ENCODE data around the gene ELMO1.

Gene ELMO1

GRCh38 chr7:37265876-37266275, 182.8 kb downstream of the ELMO1 start:
- no peaks in the 10 kb centered on the region for H3K4me1 ChIP-seq (ENCODE audit: control insufficient read depth in 2 of 2, insufficient read depth in 2 of 2, low read length in 2 of 2)
- no peak overlapping the region for H3K9ac ChIP-seq (ENCODE audit: low read depth in 1 of 2, low read length in 2 of 2)
- H3K9me3 ChIP-seq (ENCODE audit: control insufficient read depth in 2 of 2, low read length in 2 of 2) = no peaks in the 10 kb centered on the region
- H3K27me3 ChIP-seq (ENCODE audit: control insufficient read depth in 2 of 2, insufficient read depth in 2 of 2, low read length in 2 of 2) = no peaks in the 10 kb centered on the region
- H3K27ac ChIP-seq (ENCODE audit: low read depth in 2 of 2, low read length in 2 of 2) = no peak overlapping the region
- no peak overlapping the region for H3K4me3 ChIP-seq (ENCODE audit: low read length in 2 of 2)
- no peaks in the 10 kb centered on the region for H3K36me3 ChIP-seq (ENCODE audit: control insufficient read depth in 2 of 2, insufficient read depth in 2 of 2, low read length in 2 of 2)

GRCh38 chr7:37265006-37265405, 183.7 kb downstream of the ELMO1 start:
- no peak overlapping the region for H3K4me3 ChIP-seq (ENCODE audit: low read length in 2 of 2)
- no peaks in the 10 kb centered on the region for H3K36me3 ChIP-seq (ENCODE audit: control insufficient read depth in 2 of 2, insufficient read depth in 2 of 2, low read length in 2 of 2)
- H3K27ac ChIP-seq (ENCODE audit: low read depth in 2 of 2, low read length in 2 of 2) = no peak overlapping the region
- H3K9me3 ChIP-seq (ENCODE audit: control insufficient read depth in 2 of 2, low read length in 2 of 2) = no peaks in the 10 kb centered on the region
- H3K9ac ChIP-seq (ENCODE audit: low read depth in 1 of 2, low read length in 2 of 2) = no peak overlapping the region
- H3K27me3 ChIP-seq (ENCODE audit: control insufficient read depth in 2 of 2, insufficient read depth in 2 of 2, low read length in 2 of 2) = no peaks in the 10 kb centered on the region
- no peaks in the 10 kb centered on the region for H3K4me1 ChIP-seq (ENCODE audit: control insufficient read depth in 2 of 2, insufficient read depth in 2 of 2, low read length in 2 of 2)

GRCh38 chr7:37262181-37262580, 186.5 kb downstream of the ELMO1 start:
- no peak overlapping the region for H3K27ac ChIP-seq (ENCODE audit: low read depth in 2 of 2, low read length in 2 of 2)

GRCh38 chr7:37259319-37259821, 189.3 kb downstream of the ELMO1 start:
- H3K4me1 ChIP-seq (ENCODE audit: control insufficient read depth in 2 of 2, insufficient read depth in 2 of 2, low read length in 2 of 2) = no peaks in the 10 kb centered on the region
- H3K27me3 ChIP-seq (ENCODE audit: control insufficient read depth in 2 of 2, insufficient read depth in 2 of 2, low read length in 2 of 2) = no peaks in the 10 kb centered on the region
- no peaks in the 10 kb centered on the region for H3K9me3 ChIP-seq (ENCODE audit: control insufficient read depth in 2 of 2, low read length in 2 of 2)
- H3K36me3 ChIP-seq (ENCODE audit: control insufficient read depth in 2 of 2, insufficient read depth in 2 of 2, low read length in 2 of 2) = no peaks in the 10 kb centered on the region
- H3K9ac ChIP-seq (ENCODE audit: low read depth in 1 of 2, low read length in 2 of 2) = no peak overlapping the region
- H3K4me3 ChIP-seq (ENCODE audit: low read length in 2 of 2) = no peak overlapping the region
- H3K27ac ChIP-seq (ENCODE audit: low read depth in 2 of 2, low read length in 2 of 2) = no peak overlapping the region

More at GRCh38 chr7:37262181-37262580, 186.5 kb downstream of the ELMO1 start:
- H3K9me3 ChIP-seq (ENCODE audit: control insufficient read depth in 2 of 2, low read length in 2 of 2) = no peaks in the 10 kb centered on the region
- no peaks in the 10 kb centered on the region for H3K36me3 ChIP-seq (ENCODE audit: control insufficient read depth in 2 of 2, insufficient read depth in 2 of 2, low read length in 2 of 2)
- H3K9ac ChIP-seq (ENCODE audit: low read depth in 1 of 2, low read length in 2 of 2) = no peak overlapping the region
- no peaks in the 10 kb centered on the region for H3K27me3 ChIP-seq (ENCODE audit: control insufficient read depth in 2 of 2, insufficient read depth in 2 of 2, low read length in 2 of 2)
- no peaks in the 10 kb centered on the region for H3K4me1 ChIP-seq (ENCODE audit: control insufficient read depth in 2 of 2, insufficient read depth in 2 of 2, low read length in 2 of 2)
- no peak overlapping the region for H3K4me3 ChIP-seq (ENCODE audit: low read length in 2 of 2)

- H3K36me3 ChIP-seq (ENCODE audit: control insufficient read depth in 2 of 2, insufficient read depth in 2 of 2, low read length in 2 of 2) = peaks cover 0 to 2% of the 10 kb centered on the region in 2 donors
- no peak overlapping the region for H3K9ac ChIP-seq (ENCODE audit: low read depth in 1 of 2, low read length in 2 of 2)
- H3K4me1 ChIP-seq (ENCODE audit: control insufficient read depth in 2 of 2, insufficient read depth in 2 of 2, low read length in 2 of 2) = no peaks in the 10 kb centered on the region
- no peaks in the 10 kb centered on the region for H3K27me3 ChIP-seq (ENCODE audit: control insufficient read depth in 2 of 2, insufficient read depth in 2 of 2, low read length in 2 of 2)
- no peak overlapping the region for H3K4me3 ChIP-seq (ENCODE audit: low read length in 2 of 2)
- H3K9me3 ChIP-seq (ENCODE audit: control insufficient read depth in 2 of 2, low read length in 2 of 2) = no peaks in the 10 kb centered on the region
- H3K27ac ChIP-seq (ENCODE audit: low read depth in 2 of 2, low read length in 2 of 2) = no peak overlapping the region
Measured at GRCh38 chr7:37256631-37257030, 192.0 kb downstream of the ELMO1 start.

- Histone ChIP-seq H3K36me3 (ENCODE audit: control insufficient read depth in 2 of 2, insufficient read depth in 2 of 2, low read length in 2 of 2) (peaks cover 0 to 2% of the 10 kb centered on the region in 2 donors), H3K27me3 (ENCODE audit: control insufficient read depth in 2 of 2, insufficient read depth in 2 of 2, low read length in 2 of 2) (no peaks in the 10 kb centered on the region), H3K27ac (ENCODE audit: low read depth in 2 of 2, low read length in 2 of 2) (no peak overlapping the region), H3K9ac (ENCODE audit: low read depth in 1 of 2, low read length in 2 of 2) (no peak overlapping the region), H3K4me3 (ENCODE audit: low read length in 2 of 2) (no peak overlapping the region), H3K4me1 (ENCODE audit: control insufficient read depth in 2 of 2, insufficient read depth in 2 of 2, low read length in 2 of 2) (no peaks in the 10 kb centered on the region), H3K9me3 (ENCODE audit: control insufficient read depth in 2 of 2, low read length in 2 of 2) (no peaks in the 10 kb centered on the region)
Measured at GRCh38 chr7:37255327-37255944, 193.2 kb downstream of the ELMO1 start.

GRCh38 chr7:37251222-37251621, 197.4 kb downstream of the ELMO1 start:
- Histone ChIP-seq H3K27ac (ENCODE audit: low read depth in 2 of 2, low read length in 2 of 2) (no peak overlapping the region), H3K27me3 (ENCODE audit: control insufficient read depth in 2 of 2, insufficient read depth in 2 of 2, low read length in 2 of 2) (no peaks in the 10 kb centered on the region), H3K9ac (ENCODE audit: low read depth in 1 of 2, low read length in 2 of 2) (no peak overlapping the region), H3K4me1 (ENCODE audit: control insufficient read depth in 2 of 2, insufficient read depth in 2 of 2, low read length in 2 of 2) (no peaks in the 10 kb centered on the region), H3K4me3 (ENCODE audit: low read length in 2 of 2) (no peak overlapping the region), H3K36me3 (ENCODE audit: control insufficient read depth in 2 of 2, insufficient read depth in 2 of 2, low read length in 2 of 2) (peaks cover 0 to 2% of the 10 kb centered on the region in 2 donors), H3K9me3 (ENCODE audit: control insufficient read depth in 2 of 2, low read length in 2 of 2) (no peaks in the 10 kb centered on the region)

GRCh38 chr7:37249240-37249639, 199.4 kb downstream of the ELMO1 start:
- H3K4me1 ChIP-seq (ENCODE audit: control insufficient read depth in 2 of 2, insufficient read depth in 2 of 2, low read length in 2 of 2) = no peaks in the 10 kb centered on the region
- H3K4me3 ChIP-seq (ENCODE audit: low read length in 2 of 2) = no peak overlapping the region
- no peaks in the 10 kb centered on the region for H3K27me3 ChIP-seq (ENCODE audit: control insufficient read depth in 2 of 2, insufficient read depth in 2 of 2, low read length in 2 of 2)
- no peak overlapping the region for H3K27ac ChIP-seq (ENCODE audit: low read depth in 2 of 2, low read length in 2 of 2)
- H3K9ac ChIP-seq (ENCODE audit: low read depth in 1 of 2, low read length in 2 of 2) = no peak overlapping the region
- H3K9me3 ChIP-seq (ENCODE audit: control insufficient read depth in 2 of 2, low read length in 2 of 2) = no peaks in the 10 kb centered on the region
- peaks cover 0 to 2% of the 10 kb centered on the region in 2 donors for H3K36me3 ChIP-seq (ENCODE audit: control insufficient read depth in 2 of 2, insufficient read depth in 2 of 2, low read length in 2 of 2)

- no peak overlapping the region for H3K9ac ChIP-seq (ENCODE audit: low read depth in 1 of 2, low read length in 2 of 2)
- H3K27ac ChIP-seq (ENCODE audit: low read depth in 2 of 2, low read length in 2 of 2) = no peak overlapping the region
- H3K9me3 ChIP-seq (ENCODE audit: control insufficient read depth in 2 of 2, low read length in 2 of 2) = no peaks in the 10 kb centered on the region
Measured at GRCh38 chr7:37248396-37248861, 200.2 kb downstream of the ELMO1 start.

GRCh38 chr7:37247861-37248260, 200.8 kb downstream of the ELMO1 start:
- Histone ChIP-seq H3K4me1 (ENCODE audit: control insufficient read depth in 2 of 2, insufficient read depth in 2 of 2, low read length in 2 of 2) (no peaks in the 10 kb centered on the region), H3K36me3 (ENCODE audit: control insufficient read depth in 2 of 2, insufficient read depth in 2 of 2, low read length in 2 of 2) (no peaks in the 10 kb centered on the region)

More at GRCh38 chr7:37248396-37248861, 200.2 kb downstream of the ELMO1 start:
- Histone ChIP-seq H3K36me3 (ENCODE audit: control insufficient read depth in 2 of 2, insufficient read depth in 2 of 2, low read length in 2 of 2) (no peaks in the 10 kb centered on the region), H3K4me3 (ENCODE audit: low read length in 2 of 2) (no peak overlapping the region), H3K4me1 (ENCODE audit: control insufficient read depth in 2 of 2, insufficient read depth in 2 of 2, low read length in 2 of 2) (no peaks in the 10 kb centered on the region), H3K27me3 (ENCODE audit: control insufficient read depth in 2 of 2, insufficient read depth in 2 of 2, low read length in 2 of 2) (no peaks in the 10 kb centered on the region)

More at GRCh38 chr7:37247861-37248260, 200.8 kb downstream of the ELMO1 start:
- Histone ChIP-seq H3K9ac (ENCODE audit: low read depth in 1 of 2, low read length in 2 of 2) (no peak overlapping the region), H3K27ac (ENCODE audit: low read depth in 2 of 2, low read length in 2 of 2) (no peak overlapping the region), H3K9me3 (ENCODE audit: control insufficient read depth in 2 of 2, low read length in 2 of 2) (no peaks in the 10 kb centered on the region), H3K27me3 (ENCODE audit: control insufficient read depth in 2 of 2, insufficient read depth in 2 of 2, low read length in 2 of 2) (no peaks in the 10 kb centered on the region), H3K4me3 (ENCODE audit: low read length in 2 of 2) (no peak overlapping the region)

All from mucosa of rectum (tissue), 2 donors.